ENCODE results near the gene DTNA. TPM values are rescaled to one million over a fixed set of nuclear protein-coding genes. Genes with fewer than 3 reads are reported as not detected.
A peak's percentile ranks its signal among the peaks of the same experiment; 100 is the strongest.

The DTNA gene
- total RNA-seq, 4 donors from 2014 or later: 6.7 to 30.5 (median 9.5) TPM

GRCh38 chr18:34764451-34764850, 54.4 kb downstream of the DTNA start:
- no peaks in the 10 kb centered on the region for H3K9me3 ChIP-seq
- H3K36me3 ChIP-seq: no peaks in the 10 kb centered on the region
- no peak overlapping the region for H3K27ac ChIP-seq
- no peaks in the 10 kb centered on the region for H3K27me3 ChIP-seq
- H3K4me1 ChIP-seq: no peaks in the 10 kb centered on the region
- H3K4me3 ChIP-seq: no peak overlapping the region
- DNase-seq: no peak
- TF ChIP-seq POLR2A (IDR thresholded peaks at IDR 0.05): no peak
- TF ChIP-seq, protein P1, sequence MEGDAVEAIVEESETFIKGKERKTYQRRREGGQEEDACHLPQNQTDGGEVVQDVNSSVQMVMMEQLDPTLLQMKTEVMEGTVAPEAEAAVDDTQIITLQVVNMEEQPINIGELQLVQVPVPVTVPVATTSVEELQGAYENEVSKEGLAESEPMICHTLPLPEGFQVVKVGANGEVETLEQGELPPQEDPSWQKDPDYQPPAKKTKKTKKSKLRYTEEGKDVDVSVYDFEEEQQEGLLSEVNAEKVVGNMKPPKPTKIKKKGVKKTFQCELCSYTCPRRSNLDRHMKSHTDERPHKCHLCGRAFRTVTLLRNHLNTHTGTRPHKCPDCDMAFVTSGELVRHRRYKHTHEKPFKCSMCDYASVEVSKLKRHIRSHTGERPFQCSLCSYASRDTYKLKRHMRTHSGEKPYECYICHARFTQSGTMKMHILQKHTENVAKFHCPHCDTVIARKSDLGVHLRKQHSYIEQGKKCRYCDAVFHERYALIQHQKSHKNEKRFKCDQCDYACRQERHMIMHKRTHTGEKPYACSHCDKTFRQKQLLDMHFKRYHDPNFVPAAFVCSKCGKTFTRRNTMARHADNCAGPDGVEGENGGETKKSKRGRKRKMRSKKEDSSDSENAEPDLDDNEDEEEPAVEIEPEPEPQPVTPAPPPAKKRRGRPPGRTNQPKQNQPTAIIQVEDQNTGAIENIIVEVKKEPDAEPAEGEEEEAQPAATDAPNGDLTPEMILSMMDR (IDR thresholded peaks at IDR 0.05): no peak

DNA sequence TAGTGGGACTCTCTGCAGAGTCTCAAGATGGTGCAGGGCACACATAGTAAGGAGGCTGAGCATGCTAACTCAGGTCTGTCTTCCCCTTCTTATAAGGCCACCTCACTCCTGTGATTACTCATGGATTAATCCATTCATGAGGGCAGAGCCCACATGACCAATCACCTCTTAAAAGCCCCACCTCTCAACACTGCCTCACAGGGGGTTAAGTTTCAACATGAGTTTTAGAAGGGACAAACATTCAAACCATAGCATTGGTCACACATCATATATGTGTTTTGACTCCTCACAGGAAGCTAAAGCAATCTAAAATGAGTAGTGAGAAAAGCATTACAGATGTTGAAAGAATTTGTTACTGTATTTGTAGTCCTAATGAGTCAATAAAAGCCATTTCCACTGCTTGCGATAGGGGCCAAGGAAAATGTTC, 57.5 kb downstream of the DTNA start:
- TF ChIP-seq POLR2A (IDR thresholded peaks at IDR 0.05): no peak
- TF ChIP-seq, protein P1 (IDR thresholded peaks at IDR 0.05): no peak
- no peaks in the 10 kb centered on the region for H3K9me3 ChIP-seq
- H3K27me3 ChIP-seq: no peaks in the 10 kb centered on the region
- H3K4me3 ChIP-seq: no peak overlapping the region
- no peaks in the 10 kb centered on the region for H3K36me3 ChIP-seq
- no peak for DNase-seq
- no peaks in the 10 kb centered on the region for H3K4me1 ChIP-seq
- no peak overlapping the region for H3K27ac ChIP-seq

DNA sequence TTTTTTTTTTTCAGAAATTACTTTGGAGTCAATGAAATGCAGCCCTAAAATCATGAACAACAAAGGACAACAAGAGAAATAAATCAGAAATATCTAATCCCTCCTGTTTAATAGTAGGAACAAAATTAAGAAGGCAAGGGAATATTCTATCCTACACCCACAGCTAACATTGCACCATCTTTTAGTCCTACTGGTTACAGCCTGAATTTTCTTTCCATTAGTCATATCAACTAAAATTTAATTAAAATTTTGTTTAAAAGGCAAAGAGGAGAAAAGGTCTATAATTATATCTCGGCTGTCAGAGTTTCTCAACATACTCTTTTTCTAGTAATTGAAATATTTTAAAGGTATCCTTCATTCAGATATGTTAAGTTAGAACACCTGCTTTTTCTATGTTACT, 61.9 kb downstream of the DTNA start:
- H3K4me3 ChIP-seq: no peak overlapping the region
- no peak for TF ChIP-seq POLR2A (IDR thresholded peaks at IDR 0.05)
- TF ChIP-seq, protein P1 (IDR thresholded peaks at IDR 0.05): no peak

DNA sequence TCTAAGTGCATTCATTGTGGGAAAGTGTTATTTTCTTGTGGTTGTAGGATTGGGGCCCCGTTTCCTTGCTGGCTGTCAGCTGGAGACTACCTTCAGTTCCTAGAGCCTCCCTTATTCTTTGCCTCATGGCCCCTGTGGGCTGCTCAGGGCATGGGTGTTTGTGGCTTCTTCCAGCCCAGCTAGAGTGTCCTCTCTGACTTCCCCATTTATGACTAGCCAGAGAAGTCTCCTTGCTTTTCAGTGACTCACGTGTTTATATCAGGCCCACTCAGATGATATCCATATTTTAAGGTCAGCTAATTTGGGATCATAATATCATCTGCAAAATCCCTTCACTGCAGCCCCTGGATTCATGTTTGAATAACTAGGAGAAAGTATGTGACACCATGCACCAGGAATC, 62.8 kb downstream of the DTNA start:
- peak overlapping the region in 1 of 4 donors; percentile 43 for H3K27ac ChIP-seq
- TF ChIP-seq, protein P1 (IDR thresholded peaks at IDR 0.05): no peak
- no peak for TF ChIP-seq POLR2A (IDR thresholded peaks at IDR 0.05)

More for the DNA sequence above, 61.9 kb downstream of the DTNA start:
- Histone ChIP-seq H3K27me3 (no peaks in the 10 kb centered on the region), H3K4me1 (peaks cover 0 to 5% (median 0%) of the 10 kb centered on the region in 4 donors), H3K36me3 (no peaks in the 10 kb centered on the region), H3K9me3 (no peaks in the 10 kb centered on the region), H3K27ac (peak overlapping the region in 1 of 4 donors; percentile 43)
- no peak for DNase-seq

GRCh38 chr18:34773378-34773777, 63.3 kb downstream of the DTNA start:
- H3K4me1 ChIP-seq: peaks cover 0 to 5% (median 0%) of the 10 kb centered on the region in 4 donors
- DNase-seq: no peak
- peak overlapping the region in 1 of 4 donors; percentile 43 for H3K27ac ChIP-seq
- no peaks in the 10 kb centered on the region for H3K27me3 ChIP-seq
- TF ChIP-seq POLR2A (IDR thresholded peaks at IDR 0.05): no peak
- TF ChIP-seq, protein P1 (IDR thresholded peaks at IDR 0.05): no peak
- no peak overlapping the region for H3K4me3 ChIP-seq
- no peaks in the 10 kb centered on the region for H3K9me3 ChIP-seq
- H3K36me3 ChIP-seq: no peaks in the 10 kb centered on the region

More for the DNA sequence above, 62.8 kb downstream of the DTNA start:
- Histone ChIP-seq H3K4me1 (peaks cover 0 to 5% (median 0%) of the 10 kb centered on the region in 4 donors), H3K9me3 (no peaks in the 10 kb centered on the region), H3K27me3 (no peaks in the 10 kb centered on the region), H3K4me3 (no peak overlapping the region), H3K36me3 (no peaks in the 10 kb centered on the region)
- DNase-seq: no peak

Data from Peyer's patch (tissue), 4 donors.